Naive B cell (primary cell): ENCODE data around the gene SFXN5. TPM values are rescaled to one million over a fixed set of nuclear protein-coding genes. Genes with fewer than 3 reads are reported as not detected.
A peak's percentile ranks its signal among the peaks of the same experiment; 100 is the strongest.
"Not testable (repeated sequence)": the region's sequence is repeated elsewhere in the genome, so short reads cannot be mapped to it uniquely, and the experiment has no call there.

ENCODE experiments used
- ATAC-seq, 2 donors: fragments of 150-1000 bp; cut with Tn5 transposase; 2 replicates each; pipeline ENCODE4 v1.10.0; 2021; ENCODE audit warnings: low read depth in 2 of 2, mild to moderate bottlenecking in 2 of 2, moderate library complexity in 2 of 2
- DNase-seq: peaks from one replicate; pipeline ENCODE4 v3.0.0; 2022
- H3K27ac Mint-ChIP-seq, 6 donors: one replicate each; pipeline ENCODE4 v1.8.0; 2020 to 2022; ENCODE audit warnings: mild to moderate bottlenecking in 6 of 6, mixed read lengths in 6 of 6, moderate library complexity in 5 of 6, inconsistent platforms in 2 of 6
- H3K27me3 Mint-ChIP-seq, 3 donors: one replicate each; pipeline ENCODE4 v1.8.0; 2021 to 2022; ENCODE audit warnings: mixed read lengths in 3 of 3, mild to moderate bottlenecking in 1 of 3
- H3K36me3 Mint-ChIP-seq, 2 donors: one replicate each; pipeline ENCODE4 v1.8.0; 2020 to 2022; ENCODE audit warnings: mixed read lengths in 2 of 2, inconsistent platforms in 1 of 2, mild to moderate bottlenecking in 1 of 2
- H3K4me1 Mint-ChIP-seq, 3 donors: one replicate each; pipeline ENCODE4 v1.8.0; 2020 to 2022; ENCODE audit warnings: mixed read lengths in 3 of 3, inconsistent platforms in 1 of 3, mild to moderate bottlenecking in 1 of 3, moderate library complexity in 1 of 3
- H3K4me3 Mint-ChIP-seq, 8 donors: one replicate each; pipeline ENCODE4 v1.8.0; 2020 to 2022; ENCODE audit warnings: mild to moderate bottlenecking in 8 of 8, mixed read lengths in 8 of 8, moderate library complexity in 8 of 8, inconsistent platforms in 2 of 8
- H3K9me3 Mint-ChIP-seq, 7 donors: one replicate each; pipeline ENCODE4 v1.8.0; 2020 to 2022; ENCODE audit warnings: mixed read lengths in 7 of 7, mild to moderate bottlenecking in 5 of 7, inconsistent platforms in 2 of 7, moderate library complexity in 1 of 7
- polyA plus RNA-seq, 6 donors: library from polyadenylated mRNA; unstranded; fragments of 300-500 nt; fragmentation: Illumina TruSeq; gene quantifications; one replicate each; pipeline ENCODE4 v1.2.3, GENCODE V29; 2021; ENCODE audit warnings: low read depth in 6 of 6

The SFXN5 gene
- polyA plus RNA-seq, 6 donors from 2014 or later = 2.5 to 4.4 (median 3.0) TPM; not detected in 1

DNA sequence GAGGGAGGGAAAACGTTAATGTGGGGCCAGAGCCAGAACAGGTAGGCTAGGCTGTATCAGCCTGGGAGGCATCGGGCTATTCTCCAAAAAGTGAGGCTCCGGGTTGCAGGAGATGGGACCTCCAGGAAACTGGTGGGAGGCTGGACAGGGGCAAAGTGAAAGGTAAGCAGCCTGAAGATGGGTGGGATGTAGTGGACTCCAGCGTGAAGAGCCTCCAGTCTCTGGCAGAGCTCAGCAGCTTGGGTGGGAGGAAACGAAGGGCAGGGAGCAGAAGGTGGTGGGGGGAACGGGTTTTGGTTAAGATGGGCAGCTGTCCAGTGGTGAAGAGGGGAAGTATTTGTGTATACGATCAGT is 157.3 kb downstream of the SFXN5 start:
- Mint-ChIP-seq H3K9me3 (peaks cover 0 to 8% (median 3%) of the 10 kb centered on the region in 7 donors), H3K4me1 (peaks cover 25 to 37% (median 30%) of the 10 kb centered on the region in 3 donors), H3K27ac (peak overlapping the region in 1 of 6 donors; percentile 78), H3K36me3 (peaks cover 0 to 17% of the 10 kb centered on the region in 2 donors), H3K4me3 (peak overlapping the region in 5 of 8 donors; percentile 8 to 88 (median 83)), H3K27me3 (peaks cover 63 to 81% (median 64%) of the 10 kb centered on the region in 3 donors)
- ATAC-seq (no peak), DNase-seq (no peak)

- H3K4me3 Mint-ChIP-seq = peak overlapping the region in 3 of 8 donors; percentile 13 to 88 (median 48)
- peaks cover 0 to 17% of the 10 kb centered on the region in 2 donors for H3K36me3 Mint-ChIP-seq
- no peak for DNase-seq
- no peak for ATAC-seq
- peak overlapping the region in 1 of 6 donors; percentile 78 for H3K27ac Mint-ChIP-seq
- H3K27me3 Mint-ChIP-seq = peaks cover 64 to 82% (median 66%) of the 10 kb centered on the region in 3 donors
- H3K4me1 Mint-ChIP-seq = peaks cover 24 to 32% (median 30%) of the 10 kb centered on the region in 3 donors
- H3K9me3 Mint-ChIP-seq = peaks cover 0 to 8% (median 3%) of the 10 kb centered on the region in 7 donors
These were observed 157.9 kb downstream of the SFXN5 start for GRCh38 chr2:72913486-72914205.

- H3K4me1 Mint-ChIP-seq = peaks cover 15 to 22% (median 20%) of the 10 kb centered on the region in 3 donors
- DNase-seq (no peak), ATAC-seq (no peak)
- peaks cover 0 to 20% of the 10 kb centered on the region in 2 donors for H3K36me3 Mint-ChIP-seq
- no peak overlapping the region for H3K27ac Mint-ChIP-seq
- no peak overlapping the region for H3K4me3 Mint-ChIP-seq
- H3K9me3 Mint-ChIP-seq = peaks cover under 1 to 9% (median 5%) of the 10 kb centered on the region in 7 donors
- peaks cover 68 to 86% (median 78%) of the 10 kb centered on the region in 3 donors for H3K27me3 Mint-ChIP-seq
These were observed 160.3 kb downstream of the SFXN5 start for GRCh38 chr2:72911256-72911655.

- H3K4me1 Mint-ChIP-seq = peaks cover 0 to 6% (median 2%) of the 10 kb centered on the region in 3 donors
- peaks cover 73 to 78% (median 77%) of the 10 kb centered on the region in 3 donors for H3K27me3 Mint-ChIP-seq
- H3K27ac Mint-ChIP-seq = no peak overlapping the region
- H3K36me3 Mint-ChIP-seq = peaks cover 0 to 15% of the 10 kb centered on the region in 2 donors
- DNase-seq = no peak
- no peak for ATAC-seq
- peaks cover 2 to 12% (median 5%) of the 10 kb centered on the region in 7 donors for H3K9me3 Mint-ChIP-seq
- H3K4me3 Mint-ChIP-seq = no peak overlapping the region
These were observed 162.8 kb downstream of the SFXN5 start for GRCh38 chr2:72908741-72909140.

GRCh38 chr2:72907369-72907768 is 164.1 kb downstream of the SFXN5 start:
- H3K4me3 Mint-ChIP-seq, H3K27ac Mint-ChIP-seq, H3K4me1 Mint-ChIP-seq, H3K36me3 Mint-ChIP-seq, ATAC-seq, H3K9me3 Mint-ChIP-seq, DNase-seq: not testable (repeated sequence)
- peaks cover 72 to 77% (median 75%) of the 10 kb centered on the region in 3 donors for H3K27me3 Mint-ChIP-seq

DNA sequence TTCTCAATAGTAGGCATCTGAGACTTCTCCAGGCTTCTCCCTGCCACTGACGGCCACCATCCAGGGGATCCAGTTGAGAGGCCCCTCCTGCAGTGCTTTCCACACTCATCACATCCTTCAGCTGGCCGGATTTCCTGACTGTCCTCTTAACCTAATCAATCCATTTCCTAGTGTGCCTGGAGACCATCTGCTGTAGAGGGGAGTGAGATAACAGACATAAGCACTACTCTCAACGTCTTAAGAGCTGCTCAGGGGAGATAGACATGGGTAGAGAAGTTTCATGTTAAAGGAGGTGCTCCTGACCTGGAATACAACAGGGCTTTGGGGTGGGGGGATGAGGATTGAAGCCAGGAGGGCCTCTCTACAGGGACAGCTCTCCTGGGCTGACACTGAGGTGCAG is 170.1 kb downstream of the SFXN5 start:
- no peak for ATAC-seq

DNA sequence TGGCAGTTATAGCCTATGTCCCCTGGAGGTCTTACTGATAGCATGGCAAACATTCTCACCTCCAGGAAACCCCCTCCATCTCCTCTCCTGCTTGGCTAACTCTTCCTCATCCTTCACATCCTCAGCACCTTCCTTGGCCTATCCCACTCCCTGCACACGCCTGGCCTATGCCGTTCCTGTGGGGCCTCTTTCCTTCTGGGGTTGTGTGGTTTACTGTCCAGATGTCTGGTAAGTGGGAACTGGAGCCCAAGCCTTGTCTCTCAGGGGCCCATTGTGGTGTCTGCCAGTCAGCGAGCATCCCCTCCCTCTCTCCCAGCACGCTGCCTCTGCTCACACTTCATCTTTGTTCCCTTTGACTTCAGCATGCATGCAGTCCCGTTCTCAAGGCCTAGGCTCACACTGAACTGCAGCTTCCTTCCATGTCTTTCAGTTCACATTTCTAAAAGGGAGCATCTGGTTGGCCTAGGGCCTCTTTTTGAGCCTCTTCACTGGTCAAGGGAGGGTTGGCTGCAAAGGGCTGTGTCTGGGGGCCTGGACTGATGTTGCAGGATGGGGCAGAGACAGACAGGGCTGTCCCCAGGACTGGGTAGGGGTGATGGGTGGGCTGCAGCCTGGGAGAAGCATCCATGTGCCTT is 171.2 kb downstream of the SFXN5 start:
- DNase-seq (no peak), ATAC-seq (no peak)
- Mint-ChIP-seq H3K27ac (no peak overlapping the region), H3K27me3 (peaks cover 58 to 83% (median 69%) of the 10 kb centered on the region in 3 donors), H3K36me3 (no peaks in the 10 kb centered on the region), H3K4me3 (no peak overlapping the region), H3K4me1 (peaks cover 0 to 6% (median 3%) of the 10 kb centered on the region in 3 donors), H3K9me3 (no peaks in the 10 kb centered on the region)

More for the DNA sequence above, 170.1 kb downstream of the SFXN5 start:
- Mint-ChIP-seq H3K9me3 (peaks cover 0 to 5% (median 2%) of the 10 kb centered on the region in 7 donors), H3K27me3 (peaks cover 63 to 83% (median 67%) of the 10 kb centered on the region in 3 donors), H3K27ac (no peak overlapping the region), H3K4me1 (no peaks in the 10 kb centered on the region), H3K4me3 (no peak overlapping the region), H3K36me3 (peaks cover 0 to 6% of the 10 kb centered on the region in 2 donors)
- no peak for DNase-seq

GRCh38 chr2:72898585-72898906 is 173.0 kb downstream of the SFXN5 start:
- Mint-ChIP-seq H3K36me3 (no peaks in the 10 kb centered on the region), H3K27me3 (peaks cover 64 to 86% (median 83%) of the 10 kb centered on the region in 3 donors), H3K27ac (no peak overlapping the region), H3K4me3 (no peak overlapping the region), H3K4me1 (peaks cover 0 to 8% (median 5%) of the 10 kb centered on the region in 3 donors), H3K9me3 (no peaks in the 10 kb centered on the region)
- ATAC-seq (no peak), DNase-seq (no peak)

DNA sequence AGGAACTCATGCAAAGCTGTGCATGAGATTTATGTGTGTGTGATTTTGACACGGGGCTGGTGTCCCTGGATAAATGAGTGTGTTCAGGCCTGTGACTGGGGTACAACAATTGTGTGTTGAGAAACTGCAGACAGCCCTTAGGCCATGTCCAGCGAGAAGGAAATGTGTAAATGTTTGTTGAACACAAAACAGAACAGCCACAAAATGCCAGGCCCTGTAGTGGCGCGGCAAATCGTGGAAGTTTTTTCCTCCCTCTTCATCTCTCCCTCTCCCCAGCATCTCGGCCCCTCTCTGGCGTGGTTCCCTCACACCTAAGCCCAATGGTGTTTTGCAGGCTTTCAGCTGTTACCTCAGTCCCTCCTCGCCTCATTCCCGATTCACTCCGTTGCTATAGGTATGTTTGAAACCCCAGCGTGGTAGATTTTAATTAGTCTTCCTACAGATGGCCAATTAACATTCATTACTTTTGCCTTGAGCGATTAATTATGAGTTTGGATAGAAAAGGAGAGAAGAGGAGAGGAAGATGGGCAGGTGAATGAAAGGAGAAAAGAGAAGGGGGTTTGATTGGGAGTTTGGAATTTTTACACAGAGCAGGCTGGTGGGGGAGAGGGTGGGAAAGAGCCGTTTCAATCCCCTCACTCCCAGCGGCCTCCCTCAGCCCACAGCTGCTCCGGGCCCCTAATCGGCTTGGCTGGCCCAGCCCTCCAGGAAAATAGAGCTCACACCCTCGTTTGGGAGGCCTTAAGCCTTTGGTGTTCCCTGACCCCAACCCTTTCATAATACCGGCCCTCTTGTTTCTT is 173.5 kb downstream of the SFXN5 start:
- ATAC-seq (no peak), DNase-seq (no peak)
- peaks cover 58 to 85% (median 82%) of the 10 kb centered on the region in 3 donors for H3K27me3 Mint-ChIP-seq
- no peak overlapping the region for H3K27ac Mint-ChIP-seq
- no peaks in the 10 kb centered on the region for H3K36me3 Mint-ChIP-seq
- H3K9me3 Mint-ChIP-seq = no peaks in the 10 kb centered on the region
- no peak overlapping the region for H3K4me3 Mint-ChIP-seq
- H3K4me1 Mint-ChIP-seq = peaks cover 0 to 9% (median 8%) of the 10 kb centered on the region in 3 donors

GRCh38 chr2:72896446-72896845 is 175.1 kb downstream of the SFXN5 start:
- Mint-ChIP-seq H3K9me3 (no peaks in the 10 kb centered on the region), H3K4me3 (no peak overlapping the region), H3K4me1 (peaks cover 0 to 9% (median 8%) of the 10 kb centered on the region in 3 donors), H3K27me3 (peaks cover 53 to 89% (median 79%) of the 10 kb centered on the region in 3 donors), H3K36me3 (no peaks in the 10 kb centered on the region), H3K27ac (no peak overlapping the region)
- ATAC-seq (no peak), DNase-seq (no peak)

- ATAC-seq = no peak
- no peak overlapping the region for H3K4me3 Mint-ChIP-seq
- H3K27me3 Mint-ChIP-seq = peaks cover 50 to 89% (median 79%) of the 10 kb centered on the region in 3 donors
- no peaks in the 10 kb centered on the region for H3K36me3 Mint-ChIP-seq
- DNase-seq = no peak
- no peaks in the 10 kb centered on the region for H3K9me3 Mint-ChIP-seq
- no peak overlapping the region for H3K27ac Mint-ChIP-seq
- H3K4me1 Mint-ChIP-seq = peaks cover 0 to 9% (median 8%) of the 10 kb centered on the region in 3 donors
These were observed 175.7 kb downstream of the SFXN5 start for GRCh38 chr2:72895759-72896281.

DNA sequence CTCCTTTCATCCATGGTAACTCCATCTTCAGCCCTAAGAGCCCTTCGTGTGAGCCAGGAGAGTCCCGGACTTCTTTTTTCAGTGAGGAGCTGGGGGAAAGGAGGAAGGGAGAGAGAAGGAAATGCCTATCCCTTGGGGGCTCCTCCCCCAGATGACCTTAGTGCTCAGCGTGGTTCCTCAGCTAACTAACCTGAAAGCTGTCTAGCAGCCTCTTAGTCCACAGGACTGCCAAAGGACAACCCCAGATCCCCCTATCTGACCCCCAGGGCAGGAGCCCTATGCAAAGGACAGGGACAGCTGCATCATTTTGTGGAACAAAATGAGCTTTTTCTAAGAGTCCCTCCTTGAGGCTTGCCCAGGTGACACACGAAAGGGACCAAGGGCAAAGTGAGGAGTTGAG is 176.4 kb downstream of the SFXN5 start:
- ATAC-seq = no peak
- Mint-ChIP-seq H3K27ac (no peak overlapping the region), H3K36me3 (peaks cover 0 to 1% of the 10 kb centered on the region in 2 donors), H3K4me1 (peaks cover 0 to 9% (median 8%) of the 10 kb centered on the region in 3 donors), H3K9me3 (no peaks in the 10 kb centered on the region), H3K4me3 (no peak overlapping the region), H3K27me3 (peaks cover 50 to 89% (median 79%) of the 10 kb centered on the region in 3 donors)
- DNase-seq = no peak

DNA sequence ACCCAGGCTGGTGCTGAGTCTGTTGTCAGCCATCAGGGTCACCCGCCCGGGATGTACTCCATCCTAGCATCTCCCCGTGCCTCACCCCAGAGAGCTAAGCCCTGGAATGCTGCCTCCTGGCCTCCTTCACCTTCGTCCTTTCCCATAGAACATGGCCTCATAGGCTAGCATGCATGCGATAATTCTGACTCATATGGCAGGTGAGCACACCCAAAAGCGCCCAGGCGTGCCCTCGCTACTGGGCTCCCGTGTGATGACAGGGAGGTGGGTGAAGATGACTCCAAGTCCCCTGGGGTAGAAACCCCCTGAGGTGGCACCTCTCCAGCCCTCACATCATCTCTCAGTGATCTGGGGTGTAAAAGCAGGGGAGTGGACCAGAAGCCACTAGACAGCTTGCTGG is 177.0 kb downstream of the SFXN5 start:
- Mint-ChIP-seq H3K27me3 (peaks cover 56 to 89% (median 79%) of the 10 kb centered on the region in 3 donors), H3K27ac (peak overlapping the region in 1 of 6 donors; percentile 21), H3K4me1 (peaks cover 0 to 9% (median 8%) of the 10 kb centered on the region in 3 donors), H3K4me3 (no peak overlapping the region), H3K36me3 (peaks cover 0 to 8% of the 10 kb centered on the region in 2 donors), H3K9me3 (no peaks in the 10 kb centered on the region)
- no peak for DNase-seq
- no peak for ATAC-seq
